Measurements from ENCODE around the gene TLE1.

Gene TLE1

DNA sequence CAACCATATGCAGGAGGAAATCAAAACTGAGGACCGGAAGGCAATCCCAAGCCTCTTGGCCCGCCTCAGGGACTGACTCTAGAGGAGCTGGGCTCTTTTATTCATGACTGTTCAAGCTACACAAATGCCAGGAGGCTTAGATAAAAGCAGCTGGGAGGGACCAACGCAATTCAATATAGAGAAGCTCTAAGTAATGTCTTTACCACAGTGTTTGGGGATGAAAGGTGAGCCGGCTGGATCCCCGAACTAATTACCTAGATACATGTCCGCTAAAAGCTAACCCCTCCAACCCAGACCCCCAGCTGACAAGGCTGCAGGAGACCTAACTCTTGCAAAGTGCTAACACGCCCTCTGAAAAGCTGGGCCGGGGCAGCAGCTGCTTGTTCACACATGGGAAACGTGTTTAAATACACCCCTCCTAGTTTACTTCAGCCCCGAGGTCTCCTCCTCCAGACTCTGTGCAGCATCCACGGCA lies 67.5 kb downstream of the TLE1 start:
- TF ChIP-seq CTCF (IDR thresholded peaks at IDR 0.05; ENCODE audit: control insufficient read depth, extremely low read depth, insufficient read depth): no peak
- H3K4me3 ChIP-seq (ENCODE audit: low read depth, low read length): no peak overlapping the region
- DNase-seq (ENCODE audit: low read depth): no peak

DNA sequence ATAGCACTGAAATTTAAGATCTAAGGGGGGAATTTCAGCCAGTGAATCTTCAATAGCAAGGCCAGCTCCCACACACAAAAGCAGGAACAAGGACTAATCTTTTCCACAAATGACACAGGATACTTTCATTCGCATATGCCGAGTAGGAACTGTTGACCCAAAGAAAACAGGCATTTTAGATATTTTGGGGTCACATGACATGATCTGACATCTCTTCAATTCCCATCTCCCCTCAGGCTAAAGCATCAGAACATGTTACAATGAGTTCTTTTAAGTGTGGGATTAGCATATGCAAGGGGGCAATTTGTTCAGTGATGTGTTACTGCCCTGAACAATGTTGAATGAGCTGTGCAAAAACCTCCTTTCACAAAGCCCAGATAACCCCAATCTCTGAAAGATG lies 68.2 kb downstream of the TLE1 start:
- no peak for DNase-seq (ENCODE audit: low read depth)
- H3K4me3 ChIP-seq (ENCODE audit: low read depth, low read length): no peak overlapping the region
- TF ChIP-seq CTCF (IDR thresholded peaks at IDR 0.05; ENCODE audit: control insufficient read depth, extremely low read depth, insufficient read depth): no peak

DNA sequence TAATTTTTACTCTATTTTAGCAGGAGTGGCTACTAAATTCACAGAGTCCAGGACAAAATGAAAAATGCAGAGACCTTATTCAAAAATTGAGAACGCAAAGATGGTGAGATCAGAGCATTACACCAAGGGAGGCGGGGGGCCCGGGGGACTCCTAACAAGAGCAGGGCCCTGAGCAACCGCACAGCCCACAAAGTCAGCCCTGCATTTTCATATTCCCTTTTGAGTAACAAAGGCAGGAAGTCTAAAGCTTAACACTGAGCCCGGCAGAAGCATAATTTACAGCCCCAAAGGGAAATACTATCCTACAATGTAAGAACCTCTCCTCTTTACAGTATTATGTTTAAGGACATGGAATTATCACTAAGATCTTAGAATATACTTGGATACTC lies 69.4 kb downstream of the TLE1 start:
- no peak for TF ChIP-seq CTCF (IDR thresholded peaks at IDR 0.05; ENCODE audit: control insufficient read depth, extremely low read depth, insufficient read depth)
- DNase-seq (ENCODE audit: low read depth): no peak
- H3K4me3 ChIP-seq (ENCODE audit: low read depth, low read length): no peak overlapping the region

GRCh38 chr9:81619353-81620001 lies 69.9 kb downstream of the TLE1 start:
- H3K4me3 ChIP-seq (ENCODE audit: low read depth, low read length): no peak overlapping the region
- no peak for TF ChIP-seq CTCF (IDR thresholded peaks at IDR 0.05; ENCODE audit: control insufficient read depth, extremely low read depth, insufficient read depth)
- DNase-seq (ENCODE audit: low read depth): no peak

DNA sequence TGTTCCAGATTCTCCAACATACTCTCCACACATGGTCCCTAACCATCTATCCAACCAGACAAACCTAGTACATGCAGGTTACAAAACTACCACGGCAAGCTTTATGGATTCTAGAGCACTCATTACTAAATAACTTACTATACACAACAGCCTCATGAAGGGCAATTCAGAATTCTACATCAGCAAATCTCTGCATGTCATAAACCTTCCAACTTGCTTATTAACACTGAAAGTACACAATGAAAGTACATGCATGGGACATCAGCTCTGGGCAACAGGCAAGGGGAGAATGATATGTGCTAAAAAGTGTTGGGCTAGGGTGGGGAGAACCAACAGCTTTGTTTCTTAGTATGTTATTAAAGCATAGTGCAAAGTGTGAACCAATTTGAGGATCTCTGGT lies 70.4 kb downstream of the TLE1 start:
- H3K4me3 ChIP-seq (ENCODE audit: low read depth, low read length): no peak overlapping the region
- DNase-seq (ENCODE audit: low read depth): no peak
- no peak for TF ChIP-seq CTCF (IDR thresholded peaks at IDR 0.05; ENCODE audit: control insufficient read depth, extremely low read depth, insufficient read depth)

- TF ChIP-seq CTCF (IDR thresholded peaks at IDR 0.05; ENCODE audit: control insufficient read depth, extremely low read depth, insufficient read depth): no peak
- no peak overlapping the region for H3K4me3 ChIP-seq (ENCODE audit: low read depth, low read length)
- no peak for DNase-seq (ENCODE audit: low read depth)
Measured at GRCh38 chr9:81616141-81616540, 73.2 kb downstream of the TLE1 start.

GRCh38 chr9:81614335-81614734 lies 75.0 kb downstream of the TLE1 start:
- DNase-seq (ENCODE audit: low read depth): no peak
- TF ChIP-seq CTCF (IDR thresholded peaks at IDR 0.05; ENCODE audit: control insufficient read depth, extremely low read depth, insufficient read depth): no peak
- H3K4me3 ChIP-seq (ENCODE audit: low read depth, low read length): no peak overlapping the region
